DOHH2 (cell line): ENCODE data around the gene PPRC1.

Experiments used
- H3F3A ChIP-seq: fragments of 200-600 bp; sonication (generic), shearing (Covaris generic); 2 replicates; pipeline ENCODE4 v1.6.0; 2016; ENCODE audit warnings: antibody characterized with exemption, mild to moderate bottlenecking; ENCODE audit not compliant: control insufficient read depth, insufficient read depth
- H3K27ac ChIP-seq: fragments of 200-600 bp; sonication (generic); 2 replicates; pipeline ENCODE4 v1.5.1; 2014; ENCODE audit warnings: low read depth, mild to moderate bottlenecking, low read length, moderate library complexity
- H3K27me3 ChIP-seq: fragments of 200-600 bp; sonication (generic); 2 replicates; pipeline ENCODE4 v1.6.1; 2014; ENCODE audit warnings: mild to moderate bottlenecking, low read length, mixed read lengths; ENCODE audit not compliant: control insufficient read depth
- H3K36me3 ChIP-seq: fragments of 200-600 bp; sonication (generic); 2 replicates; pipeline ENCODE4 v1.6.1; 2014; ENCODE audit warnings: mild to moderate bottlenecking, low read length, moderate library complexity, mixed read lengths; ENCODE audit not compliant: control insufficient read depth
- H3K4me1 ChIP-seq: fragments of 200-600 bp; sonication (generic); 2 replicates; pipeline ENCODE4 v1.6.1; 2014; ENCODE audit warnings: mild to moderate bottlenecking, low read length, mixed read lengths; ENCODE audit not compliant: control insufficient read depth
- H3K4me2 ChIP-seq: fragments of 200-600 bp; sonication (generic); 2 replicates; pipeline ENCODE4 v1.6.0; 2014; ENCODE audit warnings: mild to moderate bottlenecking, low read length, moderate library complexity
- H3K4me3 ChIP-seq: fragments of 200-600 bp; sonication (generic); 2 replicates; pipeline ENCODE4 v1.5.1; 2014; ENCODE audit warnings: mild to moderate bottlenecking, low read length, mixed read lengths
- H3K79me2 ChIP-seq: fragments of 200-600 bp; sonication (generic); 2 replicates; pipeline ENCODE4 v1.6.1; 2014; ENCODE audit warnings: mild to moderate bottlenecking, low read length, mixed read lengths; ENCODE audit not compliant: control insufficient read depth
- H3K9me2 ChIP-seq: fragments of 200-600 bp; sonication (generic); replicated peaks from 2 replicates; pipeline ENCODE4 v1.6.1; 2014; ENCODE audit warnings: mild to moderate bottlenecking, low read length, mixed read lengths; ENCODE audit not compliant: control insufficient read depth
- H3K9me3 ChIP-seq: fragments of 200-600 bp; sonication (generic); 2 replicates; pipeline ENCODE4 v1.6.1; 2014; ENCODE audit warnings: antibody characterized with exemption, low read length, mixed read lengths; ENCODE audit not compliant: control insufficient read depth, insufficient read depth
- H4K20me1 ChIP-seq: fragments of 200-600 bp; sonication (generic); 2 replicates; pipeline ENCODE4 v1.6.0; 2014; ENCODE audit warnings: low read depth, mild to moderate bottlenecking, antibody characterized with exemption, low read length, moderate library complexity; ENCODE audit not compliant: control insufficient read depth, insufficient read depth
- CTCF ChIP-seq: fragments of 200-600 bp; sonication (generic); IDR thresholded peaks from one replicate; pipeline ENCODE4 v1.5.1; 2014; ENCODE audit warnings: antibody characterized with exemption, mild to moderate bottlenecking, low read depth, low read length; ENCODE audit not compliant: poor library complexity, severe bottlenecking
- EZH2phosphoT487 ChIP-seq: fragments of 200-600 bp; sonication (generic); IDR thresholded peaks from 2 replicates; pipeline ENCODE4 v1.6.1; 2017; ENCODE audit warnings: borderline replicate concordance, mild to moderate bottlenecking, antibody characterized with exemption, low read length, moderate library complexity, mixed read lengths

PPRC1 gene

DNA sequence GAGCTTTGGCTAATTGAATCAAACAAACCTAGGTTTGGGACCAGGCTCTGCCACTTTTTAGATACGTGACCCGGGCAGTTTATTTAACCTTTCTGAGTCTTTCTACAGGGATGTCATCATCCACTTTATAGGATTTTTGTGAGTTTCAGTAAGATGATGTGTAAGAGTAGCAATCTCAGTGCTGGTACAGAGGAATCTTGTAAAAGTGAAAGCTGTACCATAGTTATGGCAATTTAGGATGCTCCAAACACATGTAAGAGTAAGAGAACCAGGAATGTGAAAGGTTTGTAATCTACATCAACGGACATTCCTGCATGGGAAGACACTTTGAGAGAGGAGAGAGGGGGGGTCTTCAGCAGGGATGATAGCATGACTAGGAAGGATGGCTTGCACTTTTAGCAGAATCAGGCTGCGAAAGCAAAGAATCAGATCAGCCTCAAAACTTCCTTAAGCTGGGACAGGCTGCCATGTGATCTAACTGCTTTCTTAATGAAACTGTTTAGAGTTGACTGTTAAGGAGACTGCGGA lies 20.3 kb downstream of the PPRC1 start:
- peaks cover 70% of the 10 kb centered on the region for H3K79me2 ChIP-seq
- H3K9me3 ChIP-seq = no peaks in the 10 kb centered on the region
- peak overlapping the region; percentile 49 for H3K27ac ChIP-seq
- H3K27me3 ChIP-seq = no peaks in the 10 kb centered on the region
- H3K36me3 ChIP-seq = peaks cover 95% of the 10 kb centered on the region
- H3K4me2 ChIP-seq = peak overlapping the region; percentile 90
- H4K20me1 ChIP-seq = peaks cover 17% of the 10 kb centered on the region
- TF ChIP-seq CTCF = no peak
- TF ChIP-seq EZH2phosphoT487 = no peak
- no peaks in the 10 kb centered on the region for H3K9me2 ChIP-seq
- peaks cover 27% of the 10 kb centered on the region for H3F3A ChIP-seq
- H3K4me1 ChIP-seq = peaks cover 46% of the 10 kb centered on the region
- peak overlapping the region; percentile 94 for H3K4me3 ChIP-seq

DNA sequence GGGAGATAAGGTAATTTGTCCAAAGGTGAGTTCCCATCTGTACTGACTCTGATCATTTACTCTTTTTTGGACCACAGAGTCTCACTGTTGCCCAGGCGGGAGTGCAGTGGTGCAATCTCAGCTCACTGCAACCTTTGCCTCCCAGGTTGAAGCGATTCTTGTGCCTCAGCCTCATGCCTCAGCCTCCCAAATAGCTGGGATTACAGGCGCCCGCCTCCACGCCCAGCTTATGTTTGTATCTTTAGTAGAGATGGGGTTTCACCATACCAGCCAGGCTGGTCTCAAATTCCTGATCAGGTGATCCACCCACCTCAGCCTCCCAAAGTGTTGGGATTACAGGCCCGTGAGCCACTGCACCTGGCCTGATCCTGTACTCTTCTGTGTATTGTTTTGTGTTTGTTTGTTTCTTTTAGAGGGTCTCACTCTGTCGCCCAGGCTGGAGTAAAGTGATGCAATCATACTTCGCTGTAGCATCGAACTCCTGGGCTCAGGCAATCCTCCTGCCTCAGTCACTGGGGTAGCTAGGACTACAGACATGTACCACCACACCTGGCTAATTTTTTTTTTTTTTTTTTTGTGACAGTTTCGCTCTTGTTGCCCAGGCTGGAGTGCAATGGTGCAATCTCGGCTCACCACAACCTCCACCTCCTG lies 21.8 kb downstream of the PPRC1 start:
- TF ChIP-seq EZH2phosphoT487 (no peak), CTCF (no peak)
- H3K9me2 ChIP-seq = no peaks in the 10 kb centered on the region
- no peaks in the 10 kb centered on the region for H3K27me3 ChIP-seq
- H3K36me3 ChIP-seq = peaks cover 95% of the 10 kb centered on the region
- H3K27ac ChIP-seq = no peak overlapping the region
- peaks cover 39% of the 10 kb centered on the region for H3K4me1 ChIP-seq
- H4K20me1 ChIP-seq = peaks cover 20% of the 10 kb centered on the region
- peaks cover 76% of the 10 kb centered on the region for H3K79me2 ChIP-seq
- peaks cover 26% of the 10 kb centered on the region for H3F3A ChIP-seq
- peak overlapping the region; percentile 3; the same call in 1 of the 2 replicates for H3K4me3 ChIP-seq
- H3K4me2 ChIP-seq = peak overlapping the region; percentile 90; the same call in 1 of the 2 replicates
- no peaks in the 10 kb centered on the region for H3K9me3 ChIP-seq

- H3K9me3 ChIP-seq = no peaks in the 10 kb centered on the region
- peaks cover 14% of the 10 kb centered on the region for H3F3A ChIP-seq
- H3K4me2 ChIP-seq = no peak overlapping the region
- no peak for TF ChIP-seq CTCF
- no peak for TF ChIP-seq EZH2phosphoT487
- H3K4me1 ChIP-seq = peaks cover 16% of the 10 kb centered on the region
- no peaks in the 10 kb centered on the region for H3K9me2 ChIP-seq
- H4K20me1 ChIP-seq = peaks cover 26% of the 10 kb centered on the region
- H3K27ac ChIP-seq = no peak overlapping the region
- no peaks in the 10 kb centered on the region for H3K27me3 ChIP-seq
- H3K4me3 ChIP-seq = no peak overlapping the region
- peaks cover 99% of the 10 kb centered on the region for H3K36me3 ChIP-seq
- H3K79me2 ChIP-seq = peaks cover 66% of the 10 kb centered on the region
Observed at GRCh38 chr10:102157224-102157623, 24.4 kb downstream of the PPRC1 start.
